ENCODE results near the gene WBP1L. TPM values are rescaled to one million over a fixed set of nuclear protein-coding genes. Genes with fewer than 3 reads are reported as not detected.
A peak's percentile ranks its signal among the peaks of the same experiment; 100 is the strongest.

Gene WBP1L
- total RNA-seq, 2 donors from 2014 or later: 123 to 268 TPM

GRCh38 chr10:102729029-102730026 lies 14.4 kb upstream of the WBP1L start:
- ATAC-seq (ENCODE audit: insufficient number of reproducible peaks, low FRiP score, low read depth): no peak
- no peaks in the 10 kb centered on the region for H3K9me3 ChIP-seq
- TF ChIP-seq CTCF (IDR thresholded peaks at IDR 0.05): peak; percentile 92
- no peaks in the 10 kb centered on the region for H3K27me3 ChIP-seq (replicated peaks; ENCODE audit: insufficient read depth)
- no peaks in the 10 kb centered on the region for H3K4me1 ChIP-seq (ENCODE audit: control insufficient read depth in 1 of 2, low read depth in 2 of 2)
- no peak overlapping the region for H3K4me3 ChIP-seq
- DNase-seq (ENCODE audit: low spot score): peak; percentile 66
- no peaks in the 10 kb centered on the region for H3K36me3 ChIP-seq
- H3K27ac ChIP-seq: no peak overlapping the region

- Histone ChIP-seq H3K4me3 (no peak overlapping the region), H3K27me3 (replicated peaks; ENCODE audit: insufficient read depth) (no peaks in the 10 kb centered on the region), H3K27ac (no peak overlapping the region), H3K36me3 (no peaks in the 10 kb centered on the region), H3K4me1 (ENCODE audit: control insufficient read depth in 1 of 2, low read depth in 2 of 2) (no peaks in the 10 kb centered on the region), H3K9me3 (no peaks in the 10 kb centered on the region)
- ATAC-seq (ENCODE audit: insufficient number of reproducible peaks, low FRiP score, low read depth) (no peak), DNase-seq (ENCODE audit: low spot score) (no peak)
- no peak for TF ChIP-seq CTCF (IDR thresholded peaks at IDR 0.05)
Observed at GRCh38 chr10:102731222-102731800, 12.4 kb upstream of the WBP1L start.

GRCh38 chr10:102732661-102733060 lies 11.1 kb upstream of the WBP1L start:
- no peak for ATAC-seq (ENCODE audit: insufficient number of reproducible peaks, low FRiP score, low read depth)
- no peak for DNase-seq (ENCODE audit: low spot score)
- H3K4me3 ChIP-seq: no peak overlapping the region
- H3K27ac ChIP-seq: no peak overlapping the region
- H3K9me3 ChIP-seq: no peaks in the 10 kb centered on the region
- no peaks in the 10 kb centered on the region for H3K4me1 ChIP-seq (ENCODE audit: control insufficient read depth in 1 of 2, low read depth in 2 of 2)
- TF ChIP-seq CTCF (IDR thresholded peaks at IDR 0.05): no peak
- H3K36me3 ChIP-seq: no peaks in the 10 kb centered on the region
- H3K27me3 ChIP-seq (replicated peaks; ENCODE audit: insufficient read depth): no peaks in the 10 kb centered on the region

GRCh38 chr10:102735065-102735562 lies 8.6 kb upstream of the WBP1L start:
- no peaks in the 10 kb centered on the region for H3K9me3 ChIP-seq
- DNase-seq (ENCODE audit: low spot score) (no peak), ATAC-seq (ENCODE audit: insufficient number of reproducible peaks, low FRiP score, low read depth) (no peak)
- H3K27me3 ChIP-seq (replicated peaks; ENCODE audit: insufficient read depth): no peaks in the 10 kb centered on the region
- no peak overlapping the region for H3K4me3 ChIP-seq
- no peak overlapping the region for H3K27ac ChIP-seq
- no peaks in the 10 kb centered on the region for H3K36me3 ChIP-seq
- H3K4me1 ChIP-seq (ENCODE audit: control insufficient read depth in 1 of 2, low read depth in 2 of 2): peaks cover 10 to 17% of the 10 kb centered on the region in 2 donors
- TF ChIP-seq CTCF (IDR thresholded peaks at IDR 0.05): no peak

- no peaks in the 10 kb centered on the region for H3K27me3 ChIP-seq (replicated peaks; ENCODE audit: insufficient read depth)
- TF ChIP-seq CTCF (IDR thresholded peaks at IDR 0.05): no peak
- H3K27ac ChIP-seq: peak overlapping the region in 1 of 2 donors; percentile 44
- H3K4me3 ChIP-seq: no peak overlapping the region
- no peak for ATAC-seq (ENCODE audit: insufficient number of reproducible peaks, low FRiP score, low read depth)
- H3K9me3 ChIP-seq: no peaks in the 10 kb centered on the region
- DNase-seq (ENCODE audit: low spot score): no peak
- peaks cover 15 to 44% of the 10 kb centered on the region in 2 donors for H3K4me1 ChIP-seq (ENCODE audit: control insufficient read depth in 1 of 2, low read depth in 2 of 2)
- no peaks in the 10 kb centered on the region for H3K36me3 ChIP-seq
Observed at GRCh38 chr10:102738692-102739121, 5.0 kb upstream of the WBP1L start.

All from thoracic aorta (tissue), 2 donors.